A549 (cell line): Measurements from ENCODE around the gene SCYL3. TPM values are rescaled to one million over a fixed set of nuclear protein-coding genes. Genes with fewer than 3 reads are reported as not detected.

Source experiments
- ATAC-seq, 2 experiments: fragments of 200-7000 bp in 1 of 2; fragments of >200 bp in 1 of 2; cut with Nextera tagmentation in 1 of 2; cut with Tn5 transposase in 1 of 2; 3 replicates each; pipeline versions ENCODE4 v1.8.0 to v1.9.1; 2018 to 2020; ENCODE audit warnings: mild to moderate bottlenecking in 1 of 2, moderate library complexity in 1 of 2
- CTCF ChIA-PET: fragments of 300-600 bp; sonication (Branson Sonifier 250); formaldehyde crosslinking; extraction: SDS; loops from one replicate; lab custom pipeline; 2021; ENCODE audit warnings: antibody characterized with exemption, inconsistent platforms; lab: Yijun Ruan, JAX
- POLR2A ChIA-PET: fragments of 350-600 bp; formaldehyde crosslinking; extraction: SDS; loops from one replicate; lab custom pipeline; 2021; ENCODE audit warnings: antibody characterized with exemption, inconsistent platforms; lab: Yijun Ruan, JAX
- DNase-seq, 2 experiments: peaks; one replicate each; pipeline versions ENCODE4 v3.0.0 to v3.0.0-alpha.2; 2011 to 2016; ENCODE audit warnings: low read depth in 1 of 2, low spot score in 1 of 2
- FAIRE-seq: peaks from 2 replicates; lab custom pipeline; 2011; peaks lifted over from hg19 to GRCh38; lab: Jason Lieb, UNC
- H3K27ac ChIP-seq, 2 experiments: fragments of >200 bp; sonication (Bioruptor Twin); formaldehyde crosslinking; 3 replicates each; pipeline ENCODE4 v1.5.1; 2016 to 2017
- H3K4me1 ChIP-seq: fragments of >200 bp; sonication (Bioruptor Twin); formaldehyde crosslinking; 3 replicates; pipeline ENCODE4 v1.6.1; 2016
- H3K4me2 ChIP-seq: fragments of >200 bp; sonication (Bioruptor Twin); formaldehyde crosslinking; 3 replicates; pipeline ENCODE4 v1.6.1; 2016
- H3K4me3 ChIP-seq: fragments of >200 bp; sonication (Bioruptor Twin); formaldehyde crosslinking; 3 replicates; pipeline ENCODE4 v1.5.1; 2016
- H3K9me3 ChIP-seq: fragments of >200 bp; sonication (Bioruptor Twin); formaldehyde crosslinking; 3 replicates; pipeline ENCODE4 v1.6.1; 2016
- CBX2 ChIP-seq: fragments of 200-600 bp; sonication (generic); IDR thresholded peaks from 2 replicates; pipeline ENCODE4 v1.6.1; 2016; ENCODE audit warnings: low read depth, mild to moderate bottlenecking, borderline replicate concordance
- CHD2 ChIP-seq: fragments of 150-350 bp; IDR thresholded peaks from 2 replicates; pipeline ENCODE4 v1.6.1; 2014; ENCODE audit warnings: low read length; ENCODE audit not compliant: partially characterized antibody
- EHF ChIP-seq: fragments of 250-450 bp; sonication (Bioruptor Pico); IDR thresholded peaks from 2 replicates; pipeline ENCODE4 v1.5.0; 2020; ENCODE audit warnings: mild to moderate bottlenecking
- EHMT2 ChIP-seq: fragments of 200-600 bp; sonication (generic); IDR thresholded peaks from 2 replicates; pipeline ENCODE4 v1.6.1; 2016; ENCODE audit warnings: antibody characterized with exemption, low read depth, mild to moderate bottlenecking, moderate library complexity
- EP300 ChIP-seq, 2 experiments: fragments of >200 bp; sonication (Bioruptor Twin); formaldehyde crosslinking; IDR thresholded peaks; 2 replicates in 1 of 2; 3 replicates in 1 of 2; pipeline ENCODE4 v1.6.1; 2016 to 2017
- FOSB ChIP-seq: fragments of 250-450 bp; sonication (Bioruptor Pico); IDR thresholded peaks from 2 replicates; pipeline ENCODE4 v1.5.0; 2020; ENCODE audit warnings: mild to moderate bottlenecking, moderate library complexity
- FOXS1 ChIP-seq: fragments of 250-450 bp; sonication (Bioruptor Pico); IDR thresholded peaks from 2 replicates; pipeline ENCODE4 v1.5.0; 2020; ENCODE audit warnings: mild to moderate bottlenecking, moderate library complexity
- GATA3 ChIP-seq: IDR thresholded peaks from 2 replicates; pipeline ENCODE4 v1.6.1; 2012; ENCODE audit warnings: borderline replicate concordance
- HDAC2 ChIP-seq: fragments of 200-600 bp; sonication (generic); IDR thresholded peaks from 2 replicates; pipeline ENCODE4 v1.6.1; 2016
- HEYL ChIP-seq: fragments of 250-450 bp; sonication (Bioruptor Pico); IDR thresholded peaks from 2 replicates; pipeline ENCODE4 v1.8.0; 2021; ENCODE audit warnings: mild to moderate bottlenecking, moderate library complexity
- HOXA7 ChIP-seq: fragments of 250-450 bp; sonication (Bioruptor Pico); IDR thresholded peaks from 2 replicates; pipeline ENCODE4 v1.5.0; 2020; ENCODE audit warnings: mild to moderate bottlenecking, moderate library complexity
- JUN ChIP-seq, 2 experiments: fragments of >200 bp; sonication (Bioruptor Twin); formaldehyde crosslinking; IDR thresholded peaks; 2 replicates in 1 of 2; 3 replicates in 1 of 2; pipeline ENCODE4 v1.6.1; 2016 to 2017
- MAFK ChIP-seq: fragments of 450-650 bp; IDR thresholded peaks from 2 replicates; pipeline ENCODE4 v1.6.1; 2014; ENCODE audit not compliant: partially characterized antibody
- MYC ChIP-seq: IDR thresholded peaks from 2 replicates; pipeline ENCODE4 v1.6.1; 2012; ENCODE audit warnings: mild to moderate bottlenecking, inconsistent platforms, low read length, improper control_type of control experiment, borderline replicate concordance
- NFE2L2 ChIP-seq: fragments of 150-350 bp; conservative IDR thresholded peaks from 2 replicates; pipeline ENCODE4 v1.6.1; 2014; ENCODE audit warnings: low read length
- NPAS2 ChIP-seq: fragments of 250-450 bp; sonication (Bioruptor Pico); IDR thresholded peaks from 2 replicates; pipeline ENCODE4 v1.8.0; 2022; ENCODE audit warnings: mild to moderate bottlenecking, moderate library complexity, borderline replicate concordance
- PHF8 ChIP-seq: fragments of 200-600 bp; sonication (generic); IDR thresholded peaks from 2 replicates; pipeline ENCODE4 v1.6.1; 2016; ENCODE audit warnings: low read depth, mild to moderate bottlenecking, antibody characterized with exemption, moderate library complexity, borderline replicate concordance
- POLR2A ChIP-seq: IDR thresholded peaks from 2 replicates; pipeline ENCODE4 v1.6.1; 2012; ENCODE audit warnings: mild to moderate bottlenecking, low read length
- RAD21 ChIP-seq, 2 experiments: fragments of >200 bp in 1 of 2; sonication (Bioruptor Twin) in 1 of 2; formaldehyde crosslinking in 1 of 2; IDR thresholded peaks in 1 of 2; conservative IDR thresholded peaks in 1 of 2; 2 replicates in 1 of 2; 3 replicates in 1 of 2; pipeline ENCODE4 v1.6.1; 2012 to 2018; ENCODE audit warnings: inconsistent platforms in 1 of 2
- RFX5 ChIP-seq: fragments of 450-650 bp; IDR thresholded peaks from 2 replicates; pipeline ENCODE4 v1.7.1; 2014; ENCODE audit warnings: antibody characterized with exemption, mild to moderate bottlenecking, moderate library complexity
- TP53 ChIP-seq: fragments of 250-450 bp; sonication (Bioruptor Pico); IDR thresholded peaks from 2 replicates; pipeline ENCODE4 v1.5.0; 2021; ENCODE audit warnings: mild to moderate bottlenecking, moderate library complexity
- ZC3H11A ChIP-seq: fragments of 450-650 bp; IDR thresholded peaks from 2 replicates; pipeline ENCODE4 v1.6.1; 2014; ENCODE audit warnings: antibody characterized with exemption, mild to moderate bottlenecking
- ZNF302 ChIP-seq: fragments of 250-450 bp; sonication (Bioruptor Pico); IDR thresholded peaks from 2 replicates; pipeline ENCODE4 v1.9.0; 2021; ENCODE audit warnings: inconsistent platforms, mild to moderate bottlenecking, moderate library complexity
- WGBS: methylation state at CpG from one replicate; pipeline ENCODE4 v1.1.6; 2017; ENCODE audit errors: missing lambda C conversion rate; 5-methylcytosine and 5-hydroxymethylcytosine counted together
- polyA plus RNA-seq, 4 experiments: library from polyadenylated mRNA; depleted of rRNA in 3 of 4; stranded (reverse); fragments of >200 nt; fragmentation: RNase III in 1 of 4; extraction: RNeasy Plus Mini Kit Qiagen cat#74134 plus additional on column Dnase treatment in 1 of 4; gene quantifications; 2 replicates in 3 of 4; 3 replicates in 1 of 4; pipeline ENCODE4 v1.2.3, GENCODE V29; 2011 to 2017
- TF ChIP-seq, protein P1 (sequence below): fragments of 250-450 bp; sonication (Bioruptor Pico); IDR thresholded peaks from 2 replicates; pipeline ENCODE4 v1.5.0; 2020; ENCODE audit warnings: low read depth, mild to moderate bottlenecking, moderate library complexity
- TF ChIP-seq, protein P2 (sequence below): fragments of 250-450 bp; sonication (Bioruptor Pico); IDR thresholded peaks from 2 replicates; pipeline ENCODE4 v1.5.0; 2021; ENCODE audit warnings: mild to moderate bottlenecking, moderate library complexity, borderline replicate concordance
- TF ChIP-seq, protein P3 (sequence below): fragments of >200 bp; sonication (Bioruptor Twin); formaldehyde crosslinking; IDR thresholded peaks from 2 replicates; pipeline ENCODE4 v1.6.1; 2016
- TF ChIP-seq, protein P4 (sequence below): fragments of 450-650 bp; IDR thresholded peaks from 2 replicates; pipeline ENCODE4 v1.6.1; 2014; ENCODE audit warnings: antibody characterized with exemption
- TF ChIP-seq, protein P5 (sequence below): IDR thresholded peaks from 2 replicates; pipeline ENCODE4 v1.6.1; 2012; ENCODE audit warnings: low read depth, borderline replicate concordance
- TF ChIP-seq, protein P6 (sequence below): fragments of 200-600 bp; sonication (generic); IDR thresholded peaks from 2 replicates; pipeline ENCODE4 v1.6.1; 2016; ENCODE audit warnings: antibody characterized with exemption, mild to moderate bottlenecking, moderate library complexity
- TF ChIP-seq, protein P7 (sequence below): fragments of 150-350 bp; IDR thresholded peaks from 2 replicates; pipeline ENCODE4 v1.6.1; 2014; ENCODE audit warnings: low read depth, mild to moderate bottlenecking, low read length

The SCYL3 gene
- polyA plus RNA-seq, 2 of the 4 experiments (the other 2 are of a cell fraction), result 3.2 to 7.3 TPM

DNA sequence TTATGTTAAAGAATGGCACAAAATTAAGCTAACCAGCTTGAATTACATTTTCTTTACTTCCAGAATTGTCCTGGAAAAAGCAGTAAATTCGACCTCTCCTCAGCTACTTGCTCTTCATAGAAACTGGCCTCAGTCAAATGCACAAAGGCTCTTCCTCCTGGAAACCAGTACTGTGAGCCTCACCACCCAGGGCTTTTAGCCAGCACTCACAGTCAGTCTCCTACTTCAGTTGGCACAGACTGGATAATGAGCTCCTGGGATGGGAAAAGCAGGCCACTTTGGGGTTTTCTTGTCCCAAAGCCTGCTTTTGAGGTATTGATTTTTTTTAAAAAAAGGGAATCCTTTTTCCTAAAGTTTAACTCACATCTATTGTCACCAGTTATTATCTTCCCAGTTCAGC lies 40.4 kb downstream of the SCYL3 start:
- H3K27ac ChIP-seq, result no peak overlapping the region
- no peaks in the 10 kb centered on the region for H3K4me1 ChIP-seq
- no peaks in the 10 kb centered on the region for H3K9me3 ChIP-seq
- ATAC-seq (no peak), FAIRE-seq (no peak), DNase-seq (no peak)
- no peak overlapping the region for H3K4me3 ChIP-seq
- no peak overlapping the region for H3K4me2 ChIP-seq
- POLR2A ChIA-PET, result no interaction called here
- CTCF ChIA-PET, result no interaction called here
- TF ChIP-seq MYC, result no peak
- TF ChIP-seq, protein P1, sequence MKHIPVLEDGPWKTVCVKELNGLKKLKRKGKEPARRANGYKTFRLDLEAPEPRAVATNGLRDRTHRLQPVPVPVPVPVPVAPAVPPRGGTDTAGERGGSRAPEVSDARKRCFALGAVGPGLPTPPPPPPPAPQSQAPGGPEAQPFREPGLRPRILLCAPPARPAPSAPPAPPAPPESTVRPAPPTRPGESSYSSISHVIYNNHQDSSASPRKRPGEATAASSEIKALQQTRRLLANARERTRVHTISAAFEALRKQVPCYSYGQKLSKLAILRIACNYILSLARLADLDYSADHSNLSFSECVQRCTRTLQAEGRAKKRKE (CRISPR knock-in tag), result no peak
- no peak for TF ChIP-seq HOXA7
- TF ChIP-seq, protein P2, sequence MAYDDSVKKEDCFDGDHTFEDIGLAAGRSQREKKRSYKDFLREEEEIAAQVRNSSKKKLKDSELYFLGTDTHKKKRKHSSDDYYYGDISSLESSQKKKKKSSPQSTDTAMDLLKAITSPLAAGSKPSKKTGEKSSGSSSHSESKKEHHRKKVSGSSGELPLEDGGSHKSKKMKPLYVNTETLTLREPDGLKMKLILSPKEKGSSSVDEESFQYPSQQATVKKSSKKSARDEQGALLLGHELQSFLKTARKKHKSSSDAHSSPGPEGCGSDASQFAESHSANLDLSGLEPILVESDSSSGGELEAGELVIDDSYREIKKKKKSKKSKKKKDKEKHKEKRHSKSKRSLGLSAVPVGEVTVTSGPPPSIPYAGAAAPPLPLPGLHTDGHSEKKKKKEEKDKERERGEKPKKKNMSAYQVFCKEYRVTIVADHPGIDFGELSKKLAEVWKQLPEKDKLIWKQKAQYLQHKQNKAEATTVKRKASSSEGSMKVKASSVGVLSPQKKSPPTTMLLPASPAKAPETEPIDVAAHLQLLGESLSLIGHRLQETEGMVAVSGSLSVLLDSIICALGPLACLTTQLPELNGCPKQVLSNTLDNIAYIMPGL (CRISPR knock-in tag), result no peak
- no peak for TF ChIP-seq PHF8
- TF ChIP-seq EP300 (IDR thresholded peaks at IDR 0.05), result no peak
- TF ChIP-seq MAFK, result no peak
- no peak for TF ChIP-seq GATA3
- TF ChIP-seq JUN (IDR thresholded peaks at IDR 0.05), result no peak
- TF ChIP-seq CBX2, result no peak
- no peak for TF ChIP-seq HDAC2
- no peak for TF ChIP-seq CHD2
- TF ChIP-seq, protein P3, sequence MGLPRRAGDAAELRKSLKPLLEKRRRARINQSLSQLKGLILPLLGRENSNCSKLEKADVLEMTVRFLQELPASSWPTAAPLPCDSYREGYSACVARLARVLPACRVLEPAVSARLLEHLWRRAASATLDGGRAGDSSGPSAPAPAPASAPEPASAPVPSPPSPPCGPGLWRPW, result no peak
- TF ChIP-seq EHMT2, result no peak
- TF ChIP-seq NPAS2, result no peak
- TF ChIP-seq HEYL (CRISPR knock-in tag), result no peak
- TF ChIP-seq RAD21 (conservative IDR thresholded peaks at IDR 0.05 in 1 of 2, IDR thresholded peaks at IDR 0.05 in 1 of 2), result no peak
- TF ChIP-seq, protein P4, sequence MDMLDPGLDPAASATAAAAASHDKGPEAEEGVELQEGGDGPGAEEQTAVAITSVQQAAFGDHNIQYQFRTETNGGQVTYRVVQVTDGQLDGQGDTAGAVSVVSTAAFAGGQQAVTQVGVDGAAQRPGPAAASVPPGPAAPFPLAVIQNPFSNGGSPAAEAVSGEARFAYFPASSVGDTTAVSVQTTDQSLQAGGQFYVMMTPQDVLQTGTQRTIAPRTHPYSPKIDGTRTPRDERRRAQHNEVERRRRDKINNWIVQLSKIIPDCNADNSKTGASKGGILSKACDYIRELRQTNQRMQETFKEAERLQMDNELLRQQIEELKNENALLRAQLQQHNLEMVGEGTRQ, result no peak
- no peak for TF ChIP-seq FOXS1 (CRISPR knock-in tag)
- TF ChIP-seq EHF (CRISPR knock-in tag), result no peak
- WGBS, result 48% methylated on average over 1 of the region's 1 CpG

DNA sequence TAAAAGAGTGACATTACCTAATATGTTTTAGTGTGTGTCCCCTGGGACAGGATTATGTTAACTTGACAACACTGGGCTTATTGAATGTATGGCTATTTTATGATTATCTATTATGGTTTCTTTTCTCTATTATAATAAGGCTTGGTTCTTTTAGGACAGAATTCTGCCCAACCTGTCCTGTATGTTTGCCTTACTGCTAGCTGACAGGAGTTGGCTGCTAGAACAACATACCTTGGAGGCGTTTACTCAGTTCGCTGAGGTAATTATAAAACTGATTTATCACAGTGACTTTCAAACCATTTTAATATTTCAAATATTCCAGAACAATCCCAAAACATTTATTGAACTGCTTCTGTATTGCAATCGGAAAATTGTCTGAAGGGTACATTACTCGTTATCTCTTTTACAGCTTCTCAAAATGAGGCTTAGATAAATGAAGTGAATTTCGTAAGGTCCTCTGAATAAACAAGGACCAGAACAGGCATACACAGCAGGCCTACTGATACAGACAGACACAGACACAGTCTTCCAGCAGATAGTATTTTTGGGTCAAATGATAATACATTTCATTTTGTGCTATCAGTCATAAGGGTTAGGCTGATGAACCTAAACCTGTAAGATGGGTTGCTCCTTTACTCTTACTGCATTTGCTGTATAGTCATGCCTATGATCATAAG lies 44.2 kb downstream of the SCYL3 start:
- no peaks in the 10 kb centered on the region for H3K4me1 ChIP-seq
- no peak overlapping the region for H3K4me3 ChIP-seq
- ChIA-PET CTCF (interaction anchor here (0.9 to 1.4 kb wide), 2 partner anchors 11 to 40 kb away, joined by 3 to 4 read pairs; no protein-coding TSS in a partner anchor), POLR2A (no interaction called here)
- ATAC-seq (no peak), DNase-seq (no peak), FAIRE-seq (no peak)
- no peak overlapping the region for H3K4me2 ChIP-seq
- H3K9me3 ChIP-seq, result no peaks in the 10 kb centered on the region
- H3K27ac ChIP-seq, result no peak overlapping the region
- 86% methylated on average over 5 of the region's 5 CpGs for WGBS
- TF ChIP-seq, protein P5, sequence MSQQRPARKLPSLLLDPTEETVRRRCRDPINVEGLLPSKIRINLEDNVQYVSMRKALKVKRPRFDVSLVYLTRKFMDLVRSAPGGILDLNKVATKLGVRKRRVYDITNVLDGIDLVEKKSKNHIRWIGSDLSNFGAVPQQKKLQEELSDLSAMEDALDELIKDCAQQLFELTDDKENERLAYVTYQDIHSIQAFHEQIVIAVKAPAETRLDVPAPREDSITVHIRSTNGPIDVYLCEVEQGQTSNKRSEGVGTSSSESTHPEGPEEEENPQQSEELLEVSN, result no peak
- TF ChIP-seq HOXA7 (no peak), PHF8 (no peak), ZNF302 (CRISPR knock-in tag) (no peak), FOSB (CRISPR knock-in tag) (no peak), TP53 (CRISPR knock-in tag) (no peak), NFE2L2 (no peak), POLR2A (no peak), RFX5 (no peak), ZC3H11A (no peak)
- TF ChIP-seq, protein P6, sequence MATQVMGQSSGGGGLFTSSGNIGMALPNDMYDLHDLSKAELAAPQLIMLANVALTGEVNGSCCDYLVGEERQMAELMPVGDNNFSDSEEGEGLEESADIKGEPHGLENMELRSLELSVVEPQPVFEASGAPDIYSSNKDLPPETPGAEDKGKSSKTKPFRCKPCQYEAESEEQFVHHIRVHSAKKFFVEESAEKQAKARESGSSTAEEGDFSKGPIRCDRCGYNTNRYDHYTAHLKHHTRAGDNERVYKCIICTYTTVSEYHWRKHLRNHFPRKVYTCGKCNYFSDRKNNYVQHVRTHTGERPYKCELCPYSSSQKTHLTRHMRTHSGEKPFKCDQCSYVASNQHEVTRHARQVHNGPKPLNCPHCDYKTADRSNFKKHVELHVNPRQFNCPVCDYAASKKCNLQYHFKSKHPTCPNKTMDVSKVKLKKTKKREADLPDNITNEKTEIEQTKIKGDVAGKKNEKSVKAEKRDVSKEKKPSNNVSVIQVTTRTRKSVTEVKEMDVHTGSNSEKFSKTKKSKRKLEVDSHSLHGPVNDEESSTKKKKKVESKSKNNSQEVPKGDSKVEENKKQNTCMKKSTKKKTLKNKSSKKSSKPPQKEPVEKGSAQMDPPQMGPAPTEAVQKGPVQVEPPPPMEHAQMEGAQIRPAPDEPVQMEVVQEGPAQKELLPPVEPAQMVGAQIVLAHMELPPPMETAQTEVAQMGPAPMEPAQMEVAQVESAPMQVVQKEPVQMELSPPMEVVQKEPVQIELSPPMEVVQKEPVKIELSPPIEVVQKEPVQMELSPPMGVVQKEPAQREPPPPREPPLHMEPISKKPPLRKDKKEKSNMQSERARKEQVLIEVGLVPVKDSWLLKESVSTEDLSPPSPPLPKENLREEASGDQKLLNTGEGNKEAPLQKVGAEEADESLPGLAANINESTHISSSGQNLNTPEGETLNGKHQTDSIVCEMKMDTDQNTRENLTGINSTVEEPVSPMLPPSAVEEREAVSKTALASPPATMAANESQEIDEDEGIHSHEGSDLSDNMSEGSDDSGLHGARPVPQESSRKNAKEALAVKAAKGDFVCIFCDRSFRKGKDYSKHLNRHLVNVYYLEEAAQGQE, result no peak
- TF ChIP-seq, protein P7, sequence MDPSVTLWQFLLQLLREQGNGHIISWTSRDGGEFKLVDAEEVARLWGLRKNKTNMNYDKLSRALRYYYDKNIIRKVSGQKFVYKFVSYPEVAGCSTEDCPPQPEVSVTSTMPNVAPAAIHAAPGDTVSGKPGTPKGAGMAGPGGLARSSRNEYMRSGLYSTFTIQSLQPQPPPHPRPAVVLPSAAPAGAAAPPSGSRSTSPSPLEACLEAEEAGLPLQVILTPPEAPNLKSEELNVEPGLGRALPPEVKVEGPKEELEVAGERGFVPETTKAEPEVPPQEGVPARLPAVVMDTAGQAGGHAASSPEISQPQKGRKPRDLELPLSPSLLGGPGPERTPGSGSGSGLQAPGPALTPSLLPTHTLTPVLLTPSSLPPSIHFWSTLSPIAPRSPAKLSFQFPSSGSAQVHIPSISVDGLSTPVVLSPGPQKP, result no peak
